ENCODE measurements around the gene MRO.
"Not testable (repeated sequence)": the region's sequence is repeated elsewhere in the genome, so short reads cannot be mapped to it uniquely, and the experiment has no call there.

Gene MRO

GRCh38 chr18:50790948-50791347 is 28.9 kb downstream of the MRO start:
- no peak for DNase-seq

GRCh38 chr18:50790241-50790640 is 29.6 kb downstream of the MRO start:
- DNase-seq, result no peak

- no peak for DNase-seq
Observed at GRCh38 chr18:50788284-50788683, 31.5 kb downstream of the MRO start.

- no peak for DNase-seq
Observed at GRCh38 chr18:50786864-50787263, 33.0 kb downstream of the MRO start.

- no peak for DNase-seq
Observed at GRCh38 chr18:50783553-50783952, 36.3 kb downstream of the MRO start.

- DNase-seq, result not testable (repeated sequence)
Observed at GRCh38 chr18:50779021-50779420, 40.8 kb downstream of the MRO start.

GRCh38 chr18:50776383-50776782 is 43.4 kb downstream of the MRO start:
- DNase-seq, result no peak

GRCh38 chr18:50775726-50776125 is 44.1 kb downstream of the MRO start:
- no peak for DNase-seq

- DNase-seq, result no peak
Observed at GRCh38 chr18:50775207-50775606, 44.6 kb downstream of the MRO start.

- DNase-seq, result no peak
Observed at GRCh38 chr18:50769463-50769862, 50.4 kb downstream of the MRO start.

GRCh38 chr18:50757358-50757757 is 62.5 kb downstream of the MRO start:
- DNase-seq, result no peak

- no peak for DNase-seq
Observed at GRCh38 chr18:50754297-50754696, 65.5 kb downstream of the MRO start.

GRCh38 chr18:50753311-50753710 is 66.5 kb downstream of the MRO start:
- DNase-seq, result no peak

GRCh38 chr18:50751947-50752346 is 67.9 kb downstream of the MRO start:
- no peak for DNase-seq

- no peak for DNase-seq
Observed at GRCh38 chr18:50751490-50751889, 68.3 kb downstream of the MRO start.

- DNase-seq, result no peak
Observed at GRCh38 chr18:50750546-50750945, 69.3 kb downstream of the MRO start.

GRCh38 chr18:50749945-50750344 is 69.9 kb downstream of the MRO start:
- no peak for DNase-seq

GRCh38 chr18:50749421-50749820 is 70.4 kb downstream of the MRO start:
- DNase-seq, result no peak

GRCh38 chr18:50748243-50749229 is 71.3 kb downstream of the MRO start:
- DNase-seq, result no peak

- DNase-seq, result no peak
Observed at GRCh38 chr18:50747849-50748242, 72.0 kb downstream of the MRO start.

GRCh38 chr18:50745945-50746344 is 73.9 kb downstream of the MRO start:
- no peak for DNase-seq

Data from central memory CD4-positive, alpha-beta T cell (primary cell).